Endothelial cell of umbilical vein (primary cell): ENCODE data around the gene C19orf44. TPM values are rescaled to one million over a fixed set of nuclear protein-coding genes. Genes with fewer than 3 reads are reported as not detected.
"Not testable (repeated sequence)": the region's sequence is repeated elsewhere in the genome, so short reads cannot be mapped to it uniquely, and the experiment has no call there.

Experiments
- BruUV-seq: library from RNA; stranded (reverse); fragments of 400-500 nt; replicated peaks from 2 replicates; lab custom pipeline; 2021; lab: Mats Ljungman, UMichigan
- CTCF ChIA-PET: fragments of 300-600, 350-600 bp; sonication (Branson Sonifier 250); formaldehyde crosslinking; loops from one replicate; lab custom pipeline; 2021; ENCODE audit warnings: antibody characterized with exemption, inconsistent platforms; lab: Charles Lee
- POLR2A ChIA-PET: fragments of 300-600, 350-600 bp; sonication (Branson Sonifier 250); formaldehyde crosslinking; loops from one replicate; lab custom pipeline; 2021; ENCODE audit warnings: antibody characterized with exemption, inconsistent platforms; lab: Charles Lee
- DNase-seq: peaks from one replicate; pipeline ENCODE4 v3.0.0-alpha.2; 2011; ENCODE audit warnings: low read depth, low spot score
- FAIRE-seq: peaks from 2 replicates; lab custom pipeline; 2011; peaks lifted over from hg19 to GRCh38; lab: Jason Lieb, UNC
- H2AFZ ChIP-seq: 2 replicates; pipeline ENCODE4 v1.6.0; 2012; ENCODE audit warnings: low read depth, low read length, control low read depth, inconsistent platforms
- H3K27ac ChIP-seq: 2 replicates; pipeline ENCODE4 v1.5.1; 2011; ENCODE audit warnings: low read depth, mild to moderate bottlenecking, control low read depth, low read length, moderate library complexity; ENCODE audit not compliant: insufficient read depth
- H3K27me3 ChIP-seq, 2 experiments: 2 replicates each; pipeline versions ENCODE4 v1.6.0 to v1.6.1; 2011; ENCODE audit warnings: low read length in 2 of 2, mixed read lengths in 1 of 2; ENCODE audit not compliant: control insufficient read depth in 2 of 2, insufficient read depth in 2 of 2
- H3K36me3 ChIP-seq, 2 experiments: 2 replicates in 1 of 2; 3 replicates in 1 of 2; pipeline ENCODE4 v1.5.1; 2011; ENCODE audit warnings: low read length in 2 of 2, mild to moderate bottlenecking in 1 of 2, moderate library complexity in 1 of 2; ENCODE audit not compliant: control insufficient read depth in 2 of 2, insufficient read depth in 2 of 2; ENCODE audit errors: extremely low read depth in 1 of 2
- H3K4me1 ChIP-seq: 3 replicates; pipeline ENCODE4 v1.5.1; 2011; ENCODE audit warnings: mild to moderate bottlenecking, low read length; ENCODE audit not compliant: control insufficient read depth, insufficient read depth; ENCODE audit errors: extremely low read depth
- H3K4me2 ChIP-seq: 2 replicates; pipeline ENCODE4 v1.6.1; 2011; ENCODE audit warnings: low read length, control low read depth, mixed read lengths; ENCODE audit not compliant: insufficient read depth
- H3K4me3 ChIP-seq, 3 experiments: fragments of 200-600 bp in 1 of 3; sonication (generic), shearing (Covaris generic) in 1 of 3; replicated peaks in 1 of 3; 2 replicates each; pipeline ENCODE4 v1.5.1; 2011 to 2016; ENCODE audit warnings: control low read depth in 3 of 3, low read length in 3 of 3, mild to moderate bottlenecking in 2 of 3, inconsistent platforms in 1 of 3, low read depth in 1 of 3, moderate library complexity in 1 of 3; ENCODE audit not compliant: insufficient read depth in 1 of 3
- H3K79me2 ChIP-seq: 2 replicates; pipeline ENCODE4 v1.6.0; 2012; ENCODE audit warnings: low read length, inconsistent platforms; ENCODE audit not compliant: control insufficient read depth, insufficient read depth
- H3K9ac ChIP-seq: replicated peaks from 2 replicates; pipeline ENCODE3; 2011; ENCODE audit warnings: low read length, control low read depth; ENCODE audit not compliant: insufficient read depth; ENCODE audit errors: extremely low read depth
- H3K9me1 ChIP-seq: replicated peaks from 3 replicates; pipeline ENCODE4 v1.6.0; 2011; ENCODE audit warnings: mild to moderate bottlenecking, low read length; ENCODE audit not compliant: control insufficient read depth, insufficient read depth; ENCODE audit errors: extremely low read depth
- H3K9me3 ChIP-seq: replicated peaks from 2 replicates; pipeline ENCODE4 v1.5.1; 2012; ENCODE audit warnings: low read length, inconsistent platforms; ENCODE audit not compliant: control insufficient read depth, insufficient read depth
- H4K20me1 ChIP-seq: replicated peaks from 2 replicates; pipeline ENCODE3; 2011; ENCODE audit warnings: mild to moderate bottlenecking, low read length; ENCODE audit not compliant: control insufficient read depth, insufficient read depth; ENCODE audit errors: extremely low read depth
- EZH2 ChIP-seq: IDR thresholded peaks from 2 replicates; pipeline ENCODE4 v1.6.1; 2012; ENCODE audit warnings: borderline replicate concordance, low read depth, mild to moderate bottlenecking, moderate library complexity, low read length, inconsistent platforms; ENCODE audit not compliant: severe bottlenecking
- FOS ChIP-seq: IDR thresholded peaks from 2 replicates; pipeline ENCODE4 v1.6.1; 2011; ENCODE audit warnings: mild to moderate bottlenecking, low read length, moderate library complexity, borderline replicate concordance; ENCODE audit not compliant: insufficient read depth
- GATA2 ChIP-seq: IDR thresholded peaks from 2 replicates; pipeline ENCODE4 v1.7.0; 2011; ENCODE audit warnings: low read depth, mild to moderate bottlenecking, moderate library complexity, mixed read lengths, low read length; ENCODE audit not compliant: insufficient read length, insufficient read depth
- JUN ChIP-seq: IDR thresholded peaks from 2 replicates; pipeline ENCODE4 v1.6.1; 2011; ENCODE audit warnings: borderline replicate concordance, low read depth; ENCODE audit not compliant: insufficient read length, insufficient read depth
- MAX ChIP-seq: IDR thresholded peaks from 2 replicates; pipeline ENCODE4 v1.6.1; 2011; ENCODE audit not compliant: insufficient read depth, insufficient read length
- MYC ChIP-seq: IDR thresholded peaks from one replicate; pipeline ENCODE4 v1.6.1; 2011; ENCODE audit warnings: mild to moderate bottlenecking, low read depth, low read length
- POLR2A ChIP-seq: IDR thresholded peaks from 2 replicates; pipeline ENCODE4 v1.6.1; 2012; ENCODE audit warnings: low read depth, mild to moderate bottlenecking, control low read depth, low read length
- POLR2AphosphoS5 ChIP-seq: IDR thresholded peaks from 2 replicates; pipeline ENCODE4 v1.6.1; 2012; ENCODE audit warnings: low read depth, mild to moderate bottlenecking, control low read depth, low read length, moderate library complexity; ENCODE audit not compliant: insufficient read depth
- dilution Hi-C: fragments of 300-500 bp; cut with MboI; formaldehyde crosslinking; loops from one replicate; pipeline ENCODE4 v1.15.0; 2019; ENCODE audit warnings: low sequenced_read_pairs; ENCODE audit not compliant: extremely low pct_ligation_motif_present
- intact Hi-C: fragments of 100-400 bp; cut with micrococcal nuclease; formaldehyde crosslinking; loops from one replicate; pipeline ENCODE4 v1.10.0; 2022
- polyA plus RNA-seq, 4 experiments: library from polyadenylated mRNA; depleted of rRNA in 3 of 4; stranded (reverse) in 3 of 4; unstranded in 1 of 4; fragments of >200 nt; gene quantifications; 2 replicates each; pipeline versions ENCODE4 v1.2.1 to v1.2.3, GENCODE V29; 2011 to 2012; ENCODE audit warnings: missing spikeins in 1 of 4
- total RNA-seq: library from RNA; stranded (reverse); gene quantifications from 2 replicates; pipeline ENCODE4 v1.2.3, GENCODE V29; 2021
- TF ChIP-seq, protein P1 (sequence below), 2 donors: IDR thresholded peaks; 1 replicate in 1 of 2; 2 replicates in 1 of 2; pipeline ENCODE4 v1.5.1; 2011; ENCODE audit warnings: low read length in 2 of 2, mild to moderate bottlenecking in 2 of 2, moderate library complexity in 2 of 2, control low read depth in 1 of 2, inconsistent platforms in 1 of 2, low read depth in 1 of 2; ENCODE audit not compliant: insufficient read depth in 1 of 2; ENCODE audit errors: extremely low read depth in 1 of 2

C19orf44 gene
- total and polyA plus RNA-seq, 2 donors (not counting 3 experiments of a cell fraction or from before 2014, with no cell fraction given): 3.5 to 4.3 TPM

DNA sequence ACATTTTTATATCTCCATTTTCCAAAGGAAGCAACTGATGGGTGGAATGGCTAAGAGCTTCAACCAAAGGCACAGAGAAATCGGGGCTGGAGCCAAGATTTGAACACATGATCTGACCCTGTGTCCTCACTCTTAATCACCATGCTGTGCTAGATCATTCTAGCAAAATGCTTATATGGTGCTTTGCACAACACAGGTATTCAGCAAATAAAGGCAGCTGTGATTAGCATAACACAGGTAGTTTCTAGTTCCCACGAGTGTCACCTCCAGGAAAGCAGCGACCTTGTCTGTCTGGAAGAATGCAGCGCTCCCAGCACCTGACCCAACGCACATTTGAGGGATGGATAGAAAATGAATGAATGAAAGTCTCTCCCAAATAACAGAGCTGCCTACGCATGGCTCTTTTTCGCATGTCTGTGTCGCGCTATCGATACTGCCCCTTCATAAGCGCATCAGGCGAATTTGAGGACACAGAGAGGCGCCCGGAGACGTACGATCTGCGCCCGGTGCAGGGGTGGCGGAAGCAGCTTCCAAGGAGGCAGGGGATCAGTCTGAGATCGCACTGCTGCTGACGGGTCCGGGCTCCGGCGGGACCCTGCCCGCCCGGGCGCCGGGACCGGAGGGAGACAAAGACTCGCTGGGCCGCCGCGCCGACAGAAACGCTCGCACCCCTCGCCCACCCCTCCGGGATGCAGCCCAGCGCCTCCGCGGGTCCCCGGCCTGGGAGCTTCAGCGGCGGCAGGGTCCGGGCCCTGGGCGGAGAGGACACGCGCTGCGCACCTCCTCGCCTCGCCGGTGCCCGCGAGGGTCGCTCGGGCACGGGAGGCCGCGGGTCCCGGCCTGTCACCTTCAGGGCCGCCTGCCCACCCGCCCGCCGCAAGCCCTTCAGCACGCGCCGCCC is 25.0 kb upstream of the C19orf44 start:
- ChIA-PET POLR2A (no interaction called here), CTCF (interaction anchor here (0.6 kb wide), 3 partner anchors 14 to 72 kb away, joined by 3 read pairs; no protein-coding TSS in a partner anchor)
- peak overlapping the region; percentile 38 to 79 (median 79) for H3K4me3 ChIP-seq
- peak overlapping the region; percentile 54 for H2AFZ ChIP-seq
- peaks cover 11% of the 10 kb centered on the region for H3K4me1 ChIP-seq
- TSS peak; percentile 41 for BruUV-seq
- H3K9ac ChIP-seq: peak overlapping the region; percentile 67
- H3K9me1 ChIP-seq: no peaks in the 10 kb centered on the region
- FAIRE-seq: peak; percentile 70
- peaks cover 3% of the 10 kb centered on the region for H3K9me3 ChIP-seq
- no peaks in the 10 kb centered on the region for H3K27me3 ChIP-seq
- H3K27ac ChIP-seq: no peak overlapping the region
- H3K36me3 ChIP-seq: no peaks in the 10 kb centered on the region
- peaks cover 3% of the 10 kb centered on the region for H4K20me1 ChIP-seq
- intact Hi-C loops (no loop called here), dilution Hi-C loops (no loop called here)
- no peak for TF ChIP-seq MAX
- TF ChIP-seq, protein P1, sequence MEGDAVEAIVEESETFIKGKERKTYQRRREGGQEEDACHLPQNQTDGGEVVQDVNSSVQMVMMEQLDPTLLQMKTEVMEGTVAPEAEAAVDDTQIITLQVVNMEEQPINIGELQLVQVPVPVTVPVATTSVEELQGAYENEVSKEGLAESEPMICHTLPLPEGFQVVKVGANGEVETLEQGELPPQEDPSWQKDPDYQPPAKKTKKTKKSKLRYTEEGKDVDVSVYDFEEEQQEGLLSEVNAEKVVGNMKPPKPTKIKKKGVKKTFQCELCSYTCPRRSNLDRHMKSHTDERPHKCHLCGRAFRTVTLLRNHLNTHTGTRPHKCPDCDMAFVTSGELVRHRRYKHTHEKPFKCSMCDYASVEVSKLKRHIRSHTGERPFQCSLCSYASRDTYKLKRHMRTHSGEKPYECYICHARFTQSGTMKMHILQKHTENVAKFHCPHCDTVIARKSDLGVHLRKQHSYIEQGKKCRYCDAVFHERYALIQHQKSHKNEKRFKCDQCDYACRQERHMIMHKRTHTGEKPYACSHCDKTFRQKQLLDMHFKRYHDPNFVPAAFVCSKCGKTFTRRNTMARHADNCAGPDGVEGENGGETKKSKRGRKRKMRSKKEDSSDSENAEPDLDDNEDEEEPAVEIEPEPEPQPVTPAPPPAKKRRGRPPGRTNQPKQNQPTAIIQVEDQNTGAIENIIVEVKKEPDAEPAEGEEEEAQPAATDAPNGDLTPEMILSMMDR (IDR thresholded peaks at IDR 0.05; ENCODE audit: extremely low read depth in 1 of 2, insufficient read depth in 1 of 2, low read depth in 1 of 2, low read length in 2 of 2): no peak
- TF ChIP-seq GATA2: no peak
- TF ChIP-seq POLR2AphosphoS5: no peak
- TF ChIP-seq MYC: no peak
- no peak for TF ChIP-seq FOS
- TF ChIP-seq JUN: no peak
- TF ChIP-seq EZH2: no peak
- no peak for TF ChIP-seq POLR2A
- H3K4me2 ChIP-seq: peak overlapping the region; percentile 71
- peaks cover 41% of the 10 kb centered on the region for H3K79me2 ChIP-seq
- DNase-seq: peak; percentile 34

DNA sequence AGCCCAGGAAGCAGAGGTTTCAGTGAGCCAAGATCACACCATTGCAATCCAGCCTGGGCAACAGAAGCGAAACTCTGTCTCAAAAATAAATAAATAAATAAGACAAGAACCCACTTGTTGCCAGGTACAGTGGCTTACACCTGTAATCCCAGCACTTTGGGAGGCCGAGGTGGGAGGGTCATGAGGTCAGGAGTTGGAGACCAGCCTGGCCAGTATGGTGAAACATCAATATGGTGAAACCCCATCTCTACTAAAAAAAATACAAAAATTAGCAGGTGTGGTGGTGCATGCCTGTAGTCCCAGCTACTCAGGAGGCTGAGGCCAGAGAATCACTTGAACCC is 23.7 kb upstream of the C19orf44 start:
- dilution Hi-C loops, H4K20me1 ChIP-seq, POLR2A ChIA-PET: not testable (repeated sequence)

More for the DNA sequence above, 23.7 kb upstream of the C19orf44 start:
- peaks cover 34% of the 10 kb centered on the region for H3K79me2 ChIP-seq
- BruUV-seq, H3K27ac ChIP-seq, H3K36me3 ChIP-seq, CTCF ChIA-PET, H3K27me3 ChIP-seq, H3K9me1 ChIP-seq, FAIRE-seq, H3K9me3 ChIP-seq, DNase-seq: not testable (repeated sequence)
- intact Hi-C loops: loop anchor here (1.0 kb wide), 1 partner anchor 24 kb away; the partner anchor contains the start of genes C19orf44 and CALR3
- peak overlapping the region; percentile 61 for H3K9ac ChIP-seq
- H2AFZ ChIP-seq: peak overlapping the region; percentile 97
- peak overlapping the region; percentile 61 for H3K4me2 ChIP-seq
- H3K4me1 ChIP-seq: peaks cover 11% of the 10 kb centered on the region
- peak overlapping the region in 2 of 3 experiments; percentile 44 to 63 for H3K4me3 ChIP-seq
